ENCODE measurements around the gene NIN.

- TF ChIP-seq REST (IDR thresholded peaks at IDR 0.05; ENCODE audit: low read depth) (no peak), EP300 (IDR thresholded peaks at IDR 0.05; ENCODE audit: borderline replicate concordance) (no peak), TAF1 (IDR thresholded peaks at IDR 0.05; ENCODE audit: low read depth) (no peak)
These were observed 26.7 kb downstream of the NIN start for GRCh38 chr14:50804181-50804721.

Data from Ishikawa (cell line).